Astrocyte (in vitro differentiated cells and primary cell): Measurements from ENCODE around the gene NOS1.

Experiments
- EZH2 ChIP-seq: IDR thresholded peaks from 2 replicates; pipeline ENCODE4 v1.6.1; 2012; ENCODE audit warnings: mild to moderate bottlenecking, low read length, inconsistent platforms; ENCODE audit not compliant: insufficient read depth
- TF ChIP-seq, protein P1 (sequence below): IDR thresholded peaks from 2 replicates; pipeline ENCODE4 v1.5.1; 2011; ENCODE audit warnings: low read depth, mild to moderate bottlenecking, inconsistent platforms, low read length, moderate library complexity; ENCODE audit not compliant: insufficient read depth

DNA sequence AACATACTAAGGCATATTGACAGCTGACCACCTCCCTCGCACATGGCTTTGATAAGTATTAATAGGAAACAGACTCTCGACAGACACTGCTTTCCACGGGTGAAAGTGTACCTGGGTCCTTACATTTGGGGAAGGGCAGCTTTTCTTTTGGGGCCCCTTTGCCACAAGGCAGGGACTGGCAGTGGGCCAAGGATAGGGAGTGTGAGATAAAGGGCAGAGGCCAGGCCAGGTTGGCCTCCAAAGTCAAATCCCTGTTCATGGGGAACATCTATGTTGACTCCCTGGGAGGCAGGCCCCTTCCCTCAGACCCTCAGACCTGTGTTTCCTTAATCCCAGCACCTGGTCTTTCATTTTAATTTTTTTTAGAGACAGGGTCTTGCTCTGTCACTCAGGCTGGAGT lies 151.8 kb downstream of the NOS1 start:
- TF ChIP-seq, protein P1, sequence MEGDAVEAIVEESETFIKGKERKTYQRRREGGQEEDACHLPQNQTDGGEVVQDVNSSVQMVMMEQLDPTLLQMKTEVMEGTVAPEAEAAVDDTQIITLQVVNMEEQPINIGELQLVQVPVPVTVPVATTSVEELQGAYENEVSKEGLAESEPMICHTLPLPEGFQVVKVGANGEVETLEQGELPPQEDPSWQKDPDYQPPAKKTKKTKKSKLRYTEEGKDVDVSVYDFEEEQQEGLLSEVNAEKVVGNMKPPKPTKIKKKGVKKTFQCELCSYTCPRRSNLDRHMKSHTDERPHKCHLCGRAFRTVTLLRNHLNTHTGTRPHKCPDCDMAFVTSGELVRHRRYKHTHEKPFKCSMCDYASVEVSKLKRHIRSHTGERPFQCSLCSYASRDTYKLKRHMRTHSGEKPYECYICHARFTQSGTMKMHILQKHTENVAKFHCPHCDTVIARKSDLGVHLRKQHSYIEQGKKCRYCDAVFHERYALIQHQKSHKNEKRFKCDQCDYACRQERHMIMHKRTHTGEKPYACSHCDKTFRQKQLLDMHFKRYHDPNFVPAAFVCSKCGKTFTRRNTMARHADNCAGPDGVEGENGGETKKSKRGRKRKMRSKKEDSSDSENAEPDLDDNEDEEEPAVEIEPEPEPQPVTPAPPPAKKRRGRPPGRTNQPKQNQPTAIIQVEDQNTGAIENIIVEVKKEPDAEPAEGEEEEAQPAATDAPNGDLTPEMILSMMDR, result no peak
- no peak for TF ChIP-seq EZH2
